H9 (cell line): ENCODE data around the gene CCDC182. TPM values are rescaled to one million over a fixed set of nuclear protein-coding genes. Genes with fewer than 3 reads are reported as not detected.

Experiments used
- DNase-seq: peaks from one replicate; pipeline ENCODE4 v3.0.0-alpha.2; 2017
- H2AFZ ChIP-seq: one replicate; pipeline ENCODE4 v1.6.1; 2013; ENCODE audit warnings: mild to moderate bottlenecking, low read length, control low read depth, moderate library complexity
- H2AK5ac ChIP-seq: 2 replicates; pipeline ENCODE4 v1.6.1; 2013; ENCODE audit warnings: low read length, control low read depth, mixed read lengths; ENCODE audit not compliant: insufficient read length
- H2BK120ac ChIP-seq: one replicate; pipeline ENCODE4 v1.6.1; 2013; ENCODE audit warnings: low read depth, mild to moderate bottlenecking, low read length, control low read depth, inconsistent platforms; ENCODE audit not compliant: poor library complexity, severe bottlenecking
- H2BK12ac ChIP-seq: 2 replicates; pipeline ENCODE4 v1.6.1; 2013; ENCODE audit warnings: low read length, control low read depth, mixed read lengths, low read depth; ENCODE audit not compliant: insufficient read length
- H2BK15ac ChIP-seq: 2 replicates; pipeline ENCODE4 v1.6.1; 2013; ENCODE audit warnings: low read depth, low read length, control low read depth
- H2BK20ac ChIP-seq: one replicate; pipeline ENCODE4 v1.6.1; 2013; ENCODE audit warnings: low read depth, mild to moderate bottlenecking, low read length, control low read depth, inconsistent platforms; ENCODE audit not compliant: poor library complexity, severe bottlenecking
- H2BK5ac ChIP-seq: 2 replicates; pipeline ENCODE4 v1.6.1; 2013; ENCODE audit warnings: low read length, control low read depth, mixed read lengths; ENCODE audit not compliant: insufficient read length
- H3K14ac ChIP-seq: 2 replicates; pipeline ENCODE4 v1.6.1; 2013; ENCODE audit warnings: low read length, control low read depth; ENCODE audit not compliant: insufficient read depth
- H3K18ac ChIP-seq: 2 replicates; pipeline ENCODE4 v1.6.1; 2013; ENCODE audit warnings: low read depth, mild to moderate bottlenecking, mixed read lengths, low read length, control low read depth; ENCODE audit not compliant: insufficient read length
- H3K23ac ChIP-seq: 2 replicates; pipeline ENCODE4 v1.6.1; 2013; ENCODE audit warnings: low read length, control low read depth, mixed read lengths, low read depth; ENCODE audit not compliant: insufficient read length
- H3K23me2 ChIP-seq: 2 replicates; pipeline ENCODE4 v1.6.1; 2013; ENCODE audit warnings: low read depth, mild to moderate bottlenecking, mixed read lengths, low read length, control low read depth; ENCODE audit not compliant: insufficient read length, poor library complexity, severe bottlenecking
- H3K27ac ChIP-seq: 2 replicates; pipeline ENCODE4 v1.5.1; 2013; ENCODE audit warnings: low read length, control low read depth, mixed read lengths, low read depth; ENCODE audit not compliant: insufficient read length
- H3K27me3 ChIP-seq: 2 replicates; pipeline ENCODE4 v1.6.1; 2013; ENCODE audit warnings: low read length, control low read depth, inconsistent platforms; ENCODE audit not compliant: insufficient read depth
- H3K4ac ChIP-seq: 2 replicates; pipeline ENCODE4 v1.6.1; 2013; ENCODE audit warnings: low read depth, mild to moderate bottlenecking, control low read depth, inconsistent platforms, low read length, moderate library complexity
- H3K4me1 ChIP-seq: 2 replicates; pipeline ENCODE4 v1.6.1; 2013; ENCODE audit warnings: low read length, control low read depth, inconsistent platforms; ENCODE audit not compliant: insufficient read depth
- H3K4me2 ChIP-seq: 2 replicates; pipeline ENCODE4 v1.6.1; 2013; ENCODE audit warnings: low read length, control low read depth, mixed read lengths; ENCODE audit not compliant: insufficient read length, insufficient read depth
- H3K56ac ChIP-seq: 2 replicates; pipeline ENCODE4 v1.6.1; 2013; ENCODE audit warnings: low read depth, mild to moderate bottlenecking, mixed read lengths, low read length, control low read depth; ENCODE audit not compliant: insufficient read length
- H3K79me1 ChIP-seq: 2 replicates; pipeline ENCODE4 v1.6.1; 2013; ENCODE audit warnings: low read depth, mild to moderate bottlenecking, moderate library complexity, low read length, control low read depth, inconsistent platforms; ENCODE audit not compliant: insufficient read depth, poor library complexity, severe bottlenecking
- H3K79me2 ChIP-seq: 2 replicates; pipeline ENCODE4 v1.6.1; 2013; ENCODE audit warnings: low read length, control low read depth, inconsistent platforms; ENCODE audit not compliant: insufficient read depth
- H3K9ac ChIP-seq: 2 replicates; pipeline ENCODE4 v1.6.1; 2013; ENCODE audit warnings: low read length, control low read depth, mixed read lengths; ENCODE audit not compliant: insufficient read length; ENCODE audit errors: extremely low read depth
- H3K9me3 ChIP-seq: one replicate; pipeline ENCODE4 v1.6.1; 2013; ENCODE audit warnings: low read depth, low read length, inconsistent platforms; ENCODE audit not compliant: control insufficient read depth
- H3T11ph ChIP-seq: one replicate; pipeline ENCODE4 v1.6.1; 2013; ENCODE audit warnings: mild to moderate bottlenecking, low read length, control low read depth, inconsistent platforms
- H4K20me1 ChIP-seq: one replicate; pipeline ENCODE4 v1.6.1; 2013; ENCODE audit not compliant: control insufficient read depth, insufficient read length, insufficient read depth
- H4K5ac ChIP-seq: 2 replicates; pipeline ENCODE4 v1.6.1; 2013; ENCODE audit warnings: low read depth, mild to moderate bottlenecking, mixed read lengths, low read length, control low read depth; ENCODE audit not compliant: insufficient read length
- H4K8ac ChIP-seq: replicated peaks from 2 replicates; pipeline ENCODE4 v1.6.1; 2013; ENCODE audit warnings: low read length, control low read depth, mixed read lengths, low read depth; ENCODE audit not compliant: insufficient read length
- H4K91ac ChIP-seq: 2 replicates; pipeline ENCODE4 v1.6.1; 2013; ENCODE audit warnings: low read depth, mild to moderate bottlenecking, moderate library complexity, mixed read lengths, low read length, control low read depth; ENCODE audit not compliant: insufficient read length
- H3K27ac Mint-ChIP-seq, 3 experiments: 2 replicates in 2 of 3; 3 replicates in 1 of 3; pipeline ENCODE4 v1.8.0; 2020 to 2021; ENCODE audit warnings: mixed read lengths in 3 of 3, mild to moderate bottlenecking in 1 of 3, moderate library complexity in 1 of 3
- H3K27me3 Mint-ChIP-seq: 2 replicates; pipeline ENCODE4 v1.8.0; 2021; ENCODE audit warnings: low read depth, mild to moderate bottlenecking, moderate library complexity, mixed read lengths
- H3K36me3 Mint-ChIP-seq, 3 experiments: 2 replicates in 2 of 3; 3 replicates in 1 of 3; pipeline ENCODE4 v1.8.0; 2020 to 2021; ENCODE audit warnings: low read depth in 3 of 3, mixed read lengths in 3 of 3; ENCODE audit not compliant: insufficient read depth in 1 of 3
- H3K4me1 Mint-ChIP-seq, 2 experiments: 2 replicates each; pipeline ENCODE4 v1.8.0; 2020; ENCODE audit warnings: mixed read lengths in 2 of 2
- H3K4me3 Mint-ChIP-seq, 2 experiments: 2 replicates in 1 of 2; 3 replicates in 1 of 2; pipeline ENCODE4 v1.8.0; 2020 to 2021; ENCODE audit warnings: mild to moderate bottlenecking in 2 of 2, mixed read lengths in 2 of 2, moderate library complexity in 1 of 2
- H3K9me3 Mint-ChIP-seq, 2 experiments: 2 replicates in 1 of 2; 3 replicates in 1 of 2; pipeline ENCODE4 v1.8.0; 2020; ENCODE audit warnings: mild to moderate bottlenecking in 2 of 2, mixed read lengths in 2 of 2, moderate library complexity in 1 of 2
- WGBS: extraction: QIAGEN DNeasy Blood & Tissue Kit; methylation state at CpG from one replicate; pipeline ENCODE4 v1.1.7; 2013; ENCODE audit warnings: missing lambda C conversion rate, low lambda C conversion rate, mixed read lengths; ENCODE audit not compliant: insufficient read length; ENCODE audit errors: extremely low coverage; 5-methylcytosine and 5-hydroxymethylcytosine counted together
- total RNA-seq: library from RNA; stranded (reverse); gene quantifications from 2 replicates; pipeline ENCODE4 v1.2.1, GENCODE V29; 2021
- TF ChIP-seq, protein P1 (sequence below): fragments of 200-600 bp; sonication (generic); conservative IDR thresholded peaks from 3 replicates; pipeline ENCODE4 v1.8.0; 2021; ENCODE audit warnings: antibody characterized with exemption, mild to moderate bottlenecking

CCDC182 gene
- total RNA-seq, 1 experiment from 2014 or later, result not detected

DNA sequence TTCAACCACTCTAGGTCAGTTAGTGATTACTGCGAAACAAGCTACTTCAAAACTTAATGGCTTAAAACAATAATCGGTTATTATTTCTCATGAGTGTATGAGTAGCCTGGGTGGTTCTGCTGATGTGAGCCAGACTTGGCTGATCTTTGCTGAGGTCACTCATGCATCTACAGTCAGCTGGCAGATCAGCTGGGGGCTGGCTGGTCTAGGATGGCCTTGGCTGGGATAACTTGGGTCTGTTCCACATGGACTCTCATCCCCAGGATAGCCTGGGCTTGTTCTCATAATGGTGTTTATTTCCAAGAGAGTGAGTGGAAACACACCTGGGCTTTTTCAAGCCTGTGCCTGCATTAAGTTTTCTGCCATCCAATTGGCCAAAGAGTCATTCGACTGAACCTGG, 13.0 kb downstream of the CCDC182 start:
- Histone ChIP-seq H3K4ac (no peak overlapping the region), H3T11ph (no peak overlapping the region), H2AK5ac (no peak overlapping the region), H3K27me3 (no peaks in the 10 kb centered on the region), H2AFZ (no peak overlapping the region), H2BK15ac (no peak overlapping the region), H4K5ac (no peak overlapping the region), H3K23me2 (no peaks in the 10 kb centered on the region), H3K4me1 (no peaks in the 10 kb centered on the region), H3K9me3 (no peaks in the 10 kb centered on the region), H4K8ac (no peak overlapping the region), H3K79me1 (no peaks in the 10 kb centered on the region), H3K18ac (no peak overlapping the region), H3K56ac (no peak overlapping the region), H2BK5ac (no peak overlapping the region), H3K14ac (no peak overlapping the region), H3K23ac (no peak overlapping the region), H3K9ac (no peak overlapping the region), H3K4me2 (no peak overlapping the region), H2BK20ac (no peak overlapping the region), H4K91ac (no peak overlapping the region), H2BK12ac (no peak overlapping the region), H2BK120ac (no peak overlapping the region), H3K79me2 (no peaks in the 10 kb centered on the region), H4K20me1 (no peaks in the 10 kb centered on the region), H3K27ac (no peak overlapping the region)
- no peak overlapping the region for H3K4me3 Mint-ChIP-seq
- H3K27me3 Mint-ChIP-seq, result peaks cover 8% of the 10 kb centered on the region
- peak; percentile 15 for DNase-seq
- H3K36me3 Mint-ChIP-seq, result no peaks in the 10 kb centered on the region
- no peaks in the 10 kb centered on the region for H3K9me3 Mint-ChIP-seq
- 0 out of 4 replicates have a peak, but pooled peaks cover 0 to 3% of the 10 kb centered on the region in 2 experiments for H3K4me1 Mint-ChIP-seq
- no CpG with 5 or more reads among the region's 3 CpGs for WGBS
- TF ChIP-seq, protein P1, sequence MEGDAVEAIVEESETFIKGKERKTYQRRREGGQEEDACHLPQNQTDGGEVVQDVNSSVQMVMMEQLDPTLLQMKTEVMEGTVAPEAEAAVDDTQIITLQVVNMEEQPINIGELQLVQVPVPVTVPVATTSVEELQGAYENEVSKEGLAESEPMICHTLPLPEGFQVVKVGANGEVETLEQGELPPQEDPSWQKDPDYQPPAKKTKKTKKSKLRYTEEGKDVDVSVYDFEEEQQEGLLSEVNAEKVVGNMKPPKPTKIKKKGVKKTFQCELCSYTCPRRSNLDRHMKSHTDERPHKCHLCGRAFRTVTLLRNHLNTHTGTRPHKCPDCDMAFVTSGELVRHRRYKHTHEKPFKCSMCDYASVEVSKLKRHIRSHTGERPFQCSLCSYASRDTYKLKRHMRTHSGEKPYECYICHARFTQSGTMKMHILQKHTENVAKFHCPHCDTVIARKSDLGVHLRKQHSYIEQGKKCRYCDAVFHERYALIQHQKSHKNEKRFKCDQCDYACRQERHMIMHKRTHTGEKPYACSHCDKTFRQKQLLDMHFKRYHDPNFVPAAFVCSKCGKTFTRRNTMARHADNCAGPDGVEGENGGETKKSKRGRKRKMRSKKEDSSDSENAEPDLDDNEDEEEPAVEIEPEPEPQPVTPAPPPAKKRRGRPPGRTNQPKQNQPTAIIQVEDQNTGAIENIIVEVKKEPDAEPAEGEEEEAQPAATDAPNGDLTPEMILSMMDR, result no peak
- no peak overlapping the region for H3K27ac Mint-ChIP-seq
